Esophagus mucosa (tissue), 1 donor: Measurements from ENCODE around the gene RHBDL1. TPM values are rescaled to one million over a fixed set of nuclear protein-coding genes. Genes with fewer than 3 reads are reported as not detected.

Source experiments
- ATAC-seq: fragments of 200-7000 bp; cut with Tn5 transposase; one replicate; pipeline ENCODE4 v1.9.1; 2020
- total RNA-seq: library from RNA; stranded (reverse); gene quantifications from one replicate; pipeline ENCODE4 v1.2.4, GENCODE V29; 2023
- donor health status: DM: yes; HTN: yes; CAD: no.

Gene RHBDL1
- total RNA-seq, 1 donor from 2014 or later, result 1.0 TPM

- no peak for ATAC-seq
These were observed 16.5 kb upstream of the RHBDL1 start for GRCh38 chr16:658679-659571.

- no peak for ATAC-seq
These were observed 15.9 kb upstream of the RHBDL1 start for GRCh38 chr16:659618-660017.

- ATAC-seq, result no peak
These were observed 15.4 kb upstream of the RHBDL1 start for GRCh38 chr16:660132-660458.

GRCh38 chr16:660459-661183, 14.8 kb upstream of the RHBDL1 start:
- ATAC-seq, result peak; percentile 68

- no peak for ATAC-seq
These were observed 14.2 kb upstream of the RHBDL1 start for GRCh38 chr16:661184-661821.

GRCh38 chr16:662095-662494, 13.4 kb upstream of the RHBDL1 start:
- no peak for ATAC-seq

GRCh38 chr16:662597-662996, 12.9 kb upstream of the RHBDL1 start:
- no peak for ATAC-seq

- ATAC-seq, result no peak
These were observed 8.9 kb upstream of the RHBDL1 start for GRCh38 chr16:666572-666971.

- no peak for ATAC-seq
These were observed 8.2 kb upstream of the RHBDL1 start for GRCh38 chr16:667113-667779.

GRCh38 chr16:667780-668518, 7.5 kb upstream of the RHBDL1 start, which contains the start of gene RHOT2:
Gene RHOT2 (plus strand): TSS chr16:668132. CDS start chr16:668200, 68 bp downstream.
- peak; percentile 90 for ATAC-seq

- ATAC-seq, result peak; percentile 0
These were observed 6.8 kb upstream of the RHBDL1 start for GRCh38 chr16:668519-669171.

GRCh38 chr16:669666-670065, 5.8 kb upstream of the RHBDL1 start:
- no peak for ATAC-seq

GRCh38 chr16:670485-671352, 4.8 kb upstream of the RHBDL1 start:
- no peak for ATAC-seq

- no peak for ATAC-seq
These were observed 3.9 kb upstream of the RHBDL1 start for GRCh38 chr16:671353-672131.

GRCh38 chr16:672371-672770, 3.1 kb upstream of the RHBDL1 start:
- no peak for ATAC-seq

- no peak for ATAC-seq
These were observed 2.6 kb upstream of the RHBDL1 start for GRCh38 chr16:672851-673250.

GRCh38 chr16:673399-673991, 2.0 kb upstream of the RHBDL1 start:
- ATAC-seq, result no peak

GRCh38 chr16:674214-674881, 1.1 kb upstream of the RHBDL1 start:
- no peak for ATAC-seq
